Fibroblast of mammary gland (primary cell): Measurements from ENCODE around the gene NAV1.

ENCODE experiments used
- DNase-seq: peaks from one replicate; pipeline ENCODE4 v3.0.0-alpha.2; 2010; ENCODE audit warnings: low read depth
- H3K4me3 ChIP-seq: 2 replicates; pipeline ENCODE4 v1.5.1; 2011; ENCODE audit warnings: low read depth, mild to moderate bottlenecking, low read length, moderate library complexity; ENCODE audit not compliant: control insufficient read depth
- TF ChIP-seq, protein P1 (sequence below): conservative IDR thresholded peaks from 2 replicates; pipeline ENCODE4 v1.5.1; 2011; ENCODE audit warnings: low read depth, low read length, inconsistent platforms; ENCODE audit not compliant: control insufficient read depth, insufficient read depth

The NAV1 gene

DNA sequence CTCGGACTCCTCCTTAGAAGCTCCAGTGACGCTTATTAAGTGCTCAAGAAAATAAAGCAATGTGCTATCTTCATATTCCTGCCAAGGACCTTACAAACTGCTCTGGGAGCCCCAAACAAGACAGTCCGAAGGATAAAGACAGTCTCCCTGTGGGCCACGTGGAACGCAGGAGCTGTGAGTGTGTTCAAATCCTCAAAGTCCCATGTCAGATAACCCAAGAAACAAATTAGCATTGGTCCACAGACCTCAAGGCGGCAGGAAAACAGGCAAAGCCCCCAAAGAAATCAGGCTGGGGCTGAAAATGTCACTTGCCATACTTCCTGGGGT is 3.0 kb upstream of the NAV1 start:
- TF ChIP-seq, protein P1, sequence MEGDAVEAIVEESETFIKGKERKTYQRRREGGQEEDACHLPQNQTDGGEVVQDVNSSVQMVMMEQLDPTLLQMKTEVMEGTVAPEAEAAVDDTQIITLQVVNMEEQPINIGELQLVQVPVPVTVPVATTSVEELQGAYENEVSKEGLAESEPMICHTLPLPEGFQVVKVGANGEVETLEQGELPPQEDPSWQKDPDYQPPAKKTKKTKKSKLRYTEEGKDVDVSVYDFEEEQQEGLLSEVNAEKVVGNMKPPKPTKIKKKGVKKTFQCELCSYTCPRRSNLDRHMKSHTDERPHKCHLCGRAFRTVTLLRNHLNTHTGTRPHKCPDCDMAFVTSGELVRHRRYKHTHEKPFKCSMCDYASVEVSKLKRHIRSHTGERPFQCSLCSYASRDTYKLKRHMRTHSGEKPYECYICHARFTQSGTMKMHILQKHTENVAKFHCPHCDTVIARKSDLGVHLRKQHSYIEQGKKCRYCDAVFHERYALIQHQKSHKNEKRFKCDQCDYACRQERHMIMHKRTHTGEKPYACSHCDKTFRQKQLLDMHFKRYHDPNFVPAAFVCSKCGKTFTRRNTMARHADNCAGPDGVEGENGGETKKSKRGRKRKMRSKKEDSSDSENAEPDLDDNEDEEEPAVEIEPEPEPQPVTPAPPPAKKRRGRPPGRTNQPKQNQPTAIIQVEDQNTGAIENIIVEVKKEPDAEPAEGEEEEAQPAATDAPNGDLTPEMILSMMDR = no peak

DNA sequence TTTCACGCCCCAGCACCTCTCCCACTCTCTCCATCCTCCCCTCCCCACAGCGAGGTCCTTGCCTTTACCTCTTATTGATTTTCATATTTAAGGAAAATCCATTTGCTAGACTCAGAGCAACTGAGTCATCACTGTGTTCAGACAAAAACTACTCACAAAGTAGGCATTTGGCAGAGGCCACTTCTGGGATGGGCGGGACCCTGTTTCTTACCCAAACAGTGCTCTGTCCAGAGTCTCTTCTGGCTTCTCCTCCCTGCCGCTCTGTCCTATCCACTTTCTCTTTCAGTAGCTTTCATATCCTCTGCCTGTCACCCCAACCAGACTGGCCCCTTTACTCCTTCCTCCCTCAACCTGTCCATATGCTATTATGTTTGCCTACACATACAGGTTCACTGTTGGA is 2.4 kb upstream of the NAV1 start:
- DNase-seq = peak; percentile 92
- H3K4me3 ChIP-seq = peak overlapping the region; percentile 18
- TF ChIP-seq, protein P1 = no peak

More for the DNA sequence above, 3.0 kb upstream of the NAV1 start:
- DNase-seq = no peak
- no peak overlapping the region for H3K4me3 ChIP-seq

DNA sequence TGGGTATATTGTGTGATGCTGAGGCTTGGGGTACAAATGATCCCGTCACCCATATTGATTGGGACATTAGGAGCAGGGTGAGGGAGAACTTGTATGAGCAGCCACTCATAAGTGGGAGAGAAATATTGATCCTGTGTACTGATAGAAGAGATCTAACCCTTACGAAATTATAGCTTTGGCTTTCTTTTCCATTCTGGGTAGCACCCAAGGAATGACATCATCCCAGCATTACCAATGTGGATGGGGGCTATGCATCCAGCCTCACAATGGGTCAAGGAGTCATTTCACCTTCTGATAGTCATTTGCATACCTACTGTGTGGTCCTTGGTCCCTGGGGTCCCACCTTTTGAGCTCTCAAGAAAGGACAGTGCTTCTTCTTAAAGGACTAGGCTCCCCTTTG is 1.9 kb upstream of the NAV1 start:
- TF ChIP-seq, protein P1 = no peak
- no peak for DNase-seq
- peak overlapping the region; percentile 18 for H3K4me3 ChIP-seq

DNA sequence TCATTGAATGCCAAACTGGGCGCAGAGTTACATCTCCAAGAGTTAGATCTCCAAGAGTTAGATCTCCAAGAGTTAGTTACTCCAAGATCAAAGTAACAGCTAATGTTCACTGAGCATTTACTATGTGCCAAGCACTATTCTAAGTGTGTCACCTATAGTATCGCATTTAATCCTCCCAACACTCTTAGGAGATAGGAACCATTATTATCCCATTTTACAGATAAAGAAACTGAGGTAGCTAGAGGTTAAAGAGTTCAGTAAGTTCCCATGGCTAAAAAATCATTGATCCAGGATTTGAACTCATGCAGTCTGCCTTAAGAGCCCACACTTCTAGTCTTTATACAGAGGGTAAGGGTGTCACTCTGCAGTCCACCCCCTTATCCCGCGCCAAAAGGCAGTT is 1.5 kb upstream of the NAV1 start:
- no peak overlapping the region for H3K4me3 ChIP-seq
- no peak for DNase-seq
- TF ChIP-seq, protein P1 = no peak

DNA sequence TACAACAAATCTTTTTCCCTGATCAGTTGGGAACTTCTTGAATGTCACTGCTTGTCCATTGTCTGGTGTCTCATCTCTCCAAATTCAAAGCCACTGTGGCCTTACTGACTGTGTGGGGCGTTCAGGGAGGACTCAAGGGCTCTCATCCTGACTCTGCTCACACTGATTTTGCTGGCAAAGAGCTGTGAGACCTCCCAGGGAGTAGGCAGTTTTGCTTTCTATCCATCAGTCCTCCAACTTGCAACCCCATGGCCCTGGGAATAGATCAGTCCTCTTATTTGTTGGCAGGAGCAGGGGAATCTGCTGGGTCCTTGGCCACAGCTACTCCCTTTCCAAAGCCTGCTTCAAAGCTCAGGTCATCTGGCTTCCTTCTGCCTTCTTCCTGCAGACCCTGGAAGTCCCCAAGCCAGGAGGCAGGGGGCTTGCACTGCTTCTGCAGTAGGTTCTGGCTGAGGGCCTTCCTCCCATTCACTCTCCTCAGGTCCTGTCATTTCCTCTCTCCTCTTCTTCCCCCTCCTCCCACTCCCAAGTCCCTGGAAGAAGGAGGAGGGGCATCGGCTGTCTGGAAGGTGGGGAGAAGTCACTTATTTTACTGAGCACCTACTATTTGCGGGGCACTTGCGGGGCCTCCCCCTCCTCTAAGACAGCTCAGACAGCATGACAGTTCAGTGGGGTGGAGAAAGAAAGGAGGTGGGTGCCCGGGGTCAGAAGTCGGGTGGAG is 876 bp upstream of the NAV1 start:
- H3K4me3 ChIP-seq = peak overlapping the region; percentile 90
- peak; percentile 57 for DNase-seq
- TF ChIP-seq, protein P1 = no peak

- peak overlapping the region; percentile 90 for H3K4me3 ChIP-seq
- DNase-seq = peak; percentile 76
- TF ChIP-seq, protein P1 = no peak
Measured at GRCh38 chr1:201539561-201540431, 869 bp downstream of the NAV1 start.
